H1 (cell line): ENCODE results near the gene CHRM1. TPM values are rescaled to one million over a fixed set of nuclear protein-coding genes. Genes with fewer than 3 reads are reported as not detected.

ENCODE experiments used
- CTCF ChIA-PET: fragments of 300-600 bp; sonication (Branson Sonifier 250); formaldehyde crosslinking; loops from one replicate; lab custom pipeline; 2021; ENCODE audit not compliant: partially characterized antibody; lab: Charles Lee
- POLR2A ChIA-PET: fragments of 300-600 bp; sonication (Branson Sonifier 250); formaldehyde crosslinking; loops from one replicate; lab custom pipeline; 2021; ENCODE audit warnings: inconsistent platforms; ENCODE audit not compliant: partially characterized antibody; lab: Charles Lee
- DNase-seq, 2 experiments: peaks; one replicate each; pipeline versions ENCODE4 v3.0.0 to v3.0.0-alpha.2; 2010 to 2022; ENCODE audit warnings: low spot score in 2 of 2, low read depth in 1 of 2, mixed read lengths in 1 of 2
- FAIRE-seq: peaks from 2 replicates; lab custom pipeline; 2011; peaks lifted over from hg19 to GRCh38; lab: Jason Lieb, UNC
- H2AFZ ChIP-seq: 2 replicates; pipeline ENCODE4 v1.8.1; 2012; ENCODE audit warnings: low read length, inconsistent platforms
- H2AK5ac ChIP-seq: 2 replicates; pipeline ENCODE4 v1.6.1; 2013; ENCODE audit warnings: low read depth, low read length
- H2BK120ac ChIP-seq: replicated peaks from 2 replicates; pipeline ENCODE3; 2013; ENCODE audit warnings: low read depth, low read length, inconsistent platforms
- H2BK12ac ChIP-seq: 2 replicates; pipeline ENCODE4 v1.6.1; 2013; ENCODE audit warnings: low read depth, low read length
- H2BK15ac ChIP-seq: 2 replicates; pipeline ENCODE4 v1.6.1; 2013; ENCODE audit warnings: low read length
- H2BK20ac ChIP-seq: 2 replicates; pipeline ENCODE4 v1.6.1; 2013; ENCODE audit warnings: low read length
- H2BK5ac ChIP-seq: 2 replicates; pipeline ENCODE4 v1.6.1; 2013; ENCODE audit warnings: low read depth, low read length
- H3K14ac ChIP-seq: 2 replicates; pipeline ENCODE4 v1.6.1; 2013; ENCODE audit warnings: inconsistent platforms; ENCODE audit not compliant: insufficient read length
- H3K18ac ChIP-seq: 2 replicates; pipeline ENCODE4 v1.6.1; 2013; ENCODE audit warnings: low read length; ENCODE audit errors: extremely low read depth
- H3K23ac ChIP-seq: 2 replicates; pipeline ENCODE4 v1.6.1; 2013; ENCODE audit warnings: inconsistent platforms; ENCODE audit not compliant: insufficient read length
- H3K23me2 ChIP-seq: 2 replicates; pipeline ENCODE4 v1.6.1; 2013; ENCODE audit warnings: low read depth, low read length
- H3K27ac ChIP-seq: 2 replicates; pipeline ENCODE4 v1.6.1; 2011; ENCODE audit warnings: low read depth, low read length, inconsistent platforms
- H3K27me3 ChIP-seq, 4 experiments: replicated peaks in 1 of 4; 1 replicate in 1 of 4; 2 replicates in 3 of 4; pipeline versions ENCODE4 v1.6.1 to v1.8.1; 2011 to 2013; ENCODE audit warnings: low read length in 3 of 4, mild to moderate bottlenecking in 3 of 4, inconsistent platforms in 2 of 4, mixed read lengths in 2 of 4, moderate library complexity in 1 of 4; ENCODE audit not compliant: control insufficient read depth in 3 of 4, insufficient read depth in 3 of 4; ENCODE audit errors: extremely low read depth in 1 of 4
- H3K36me3 ChIP-seq, 4 experiments: 2 replicates each; pipeline versions ENCODE4 v1.6.1 to v1.8.1; 2011 to 2013; ENCODE audit warnings: mild to moderate bottlenecking in 4 of 4, low read length in 3 of 4, moderate library complexity in 2 of 4, control low read depth in 1 of 4, inconsistent platforms in 1 of 4; ENCODE audit not compliant: insufficient read depth in 4 of 4, control insufficient read depth in 2 of 4
- H3K4ac ChIP-seq: replicated peaks from 2 replicates; pipeline ENCODE3; 2013; ENCODE audit warnings: low read length, low read depth, mixed read lengths, inconsistent platforms; ENCODE audit not compliant: insufficient read length
- H3K4me1 ChIP-seq, 4 experiments: replicated peaks in 1 of 4; 1 replicate in 1 of 4; 2 replicates in 3 of 4; pipeline versions ENCODE4 v1.6.1 to v1.8.1; 2011 to 2013; ENCODE audit warnings: low read length in 3 of 4, inconsistent platforms in 2 of 4, mixed read lengths in 1 of 4; ENCODE audit not compliant: insufficient read depth in 4 of 4, control insufficient read depth in 3 of 4
- H3K4me2 ChIP-seq, 2 experiments: 2 replicates each; pipeline versions ENCODE4 v1.6.1 to v1.8.1; 2011 to 2013; ENCODE audit warnings: low read depth in 2 of 2, low read length in 2 of 2, control low read depth in 1 of 2, inconsistent platforms in 1 of 2, mild to moderate bottlenecking in 1 of 2; ENCODE audit not compliant: insufficient read depth in 1 of 2
- H3K4me3 ChIP-seq, 4 experiments: fragments of 200-600, 300-600 bp in 1 of 4; sonication (generic), shearing (Covaris generic), sonication (Bioruptor Twin) in 1 of 4; 2 replicates each; pipeline versions ENCODE4 v1.5.1 to v1.8.1; 2011 to 2016; ENCODE audit warnings: low read length in 4 of 4, low read depth in 3 of 4, control low read depth in 2 of 4, inconsistent platforms in 2 of 4, mild to moderate bottlenecking in 2 of 4, mixed read lengths in 1 of 4, moderate library complexity in 1 of 4; ENCODE audit not compliant: insufficient read depth in 2 of 4; ENCODE audit errors: extremely low read depth in 1 of 4
- H3K56ac ChIP-seq: replicated peaks from 2 replicates; pipeline ENCODE3; 2013; ENCODE audit warnings: low read depth, mild to moderate bottlenecking, mixed read lengths, low read length, inconsistent platforms; ENCODE audit not compliant: insufficient read length
- H3K79me1 ChIP-seq: 2 replicates; pipeline ENCODE4 v1.6.1; 2013; ENCODE audit warnings: low read depth, low read length, control low read depth
- H3K79me2 ChIP-seq, 2 experiments: 2 replicates each; pipeline versions ENCODE4 v1.6.1 to v1.8.1; 2012 to 2013; ENCODE audit warnings: low read length in 2 of 2, mild to moderate bottlenecking in 2 of 2, inconsistent platforms in 1 of 2; ENCODE audit not compliant: insufficient read depth in 2 of 2, control insufficient read depth in 1 of 2
- H3K9ac ChIP-seq, 4 experiments: replicated peaks in 1 of 4; 1 replicate in 1 of 4; 2 replicates in 3 of 4; pipeline versions ENCODE4 v1.6.1 to v1.8.1; 2011 to 2013; ENCODE audit warnings: low read depth in 3 of 4, low read length in 3 of 4, control low read depth in 2 of 4, mild to moderate bottlenecking in 2 of 4, moderate library complexity in 2 of 4, inconsistent platforms in 1 of 4; ENCODE audit errors: extremely low read depth in 1 of 4
- H3K9me3 ChIP-seq, 2 experiments: 2 replicates each; pipeline versions ENCODE4 v1.6.1 to v1.8.1; 2012 to 2013; ENCODE audit warnings: mild to moderate bottlenecking in 2 of 2, moderate library complexity in 2 of 2, control low read depth in 1 of 2, inconsistent platforms in 1 of 2, low read depth in 1 of 2, low read length in 1 of 2, mixed read lengths in 1 of 2; ENCODE audit not compliant: insufficient read depth in 2 of 2
- H4K20me1 ChIP-seq, 2 experiments: replicated peaks in 1 of 2; 2 replicates each; pipeline versions ENCODE3 to v1.8.1; 2011 to 2013; ENCODE audit warnings: inconsistent platforms in 2 of 2, low read length in 2 of 2, mild to moderate bottlenecking in 1 of 2; ENCODE audit not compliant: insufficient read depth in 2 of 2, control insufficient read depth in 1 of 2
- H4K5ac ChIP-seq: 2 replicates; pipeline ENCODE4 v1.6.1; 2013; ENCODE audit warnings: low read length, low read depth, mixed read lengths, inconsistent platforms; ENCODE audit not compliant: insufficient read length
- H4K8ac ChIP-seq: 2 replicates; pipeline ENCODE4 v1.8.0; 2013; ENCODE audit warnings: mild to moderate bottlenecking, moderate library complexity, low read length, inconsistent platforms; ENCODE audit not compliant: insufficient read depth; ENCODE audit errors: extremely low read depth
- H4K91ac ChIP-seq: replicated peaks from 2 replicates; pipeline ENCODE3; 2013; ENCODE audit warnings: low read length, mixed read lengths, inconsistent platforms; ENCODE audit not compliant: insufficient read length
- WGBS, 2 experiments: shearing (Covaris generic) in 1 of 2; methylation state at CpG; one replicate each; pipeline versions ENCODE4 v1.1.6 to v1.1.7; 2013 to 2015; ENCODE audit warnings: low lambda C conversion rate in 2 of 2, mixed read lengths in 2 of 2, inconsistent platforms in 1 of 2, low coverage in 1 of 2, missing lambda C conversion rate in 1 of 2; ENCODE audit not compliant: insufficient replicate concordance in 2 of 2, insufficient coverage in 1 of 2, insufficient read length in 1 of 2; ENCODE audit errors: extremely low coverage in 1 of 2, missing lambda C conversion rate in 1 of 2; 5-methylcytosine and 5-hydroxymethylcytosine counted together
- polyA plus RNA-seq, 7 experiments: library from polyadenylated mRNA; depleted of rRNA in 3 of 7; stranded (reverse) in 5 of 7; unstranded in 2 of 7; fragments of >200 nt in 5 of 7; fragments of 200-250 nt in 2 of 7; gene quantifications; 1 replicate in 5 of 7; 2 replicates in 1 of 7; 4 replicates in 1 of 7; pipeline versions ENCODE4 v1.2.1 to v1.2.3, GENCODE V29; 2011 to 2013; ENCODE audit warnings: missing spikeins in 2 of 7, mixed read lengths in 2 of 7
- total RNA-seq: library from RNA; stranded (reverse); fragmentation: NEBNext Ultra II Directional; extraction: Animal tissue kit (Norgen Biotek cat#: 25700); gene quantifications from 2 replicates; pipeline ENCODE4 v1.2.1, GENCODE V29; 2021

The CHRM1 gene
- total and polyA plus RNA-seq, 2 of the 8 experiments (the other 6 are each of a cell fraction or from before 2014, with no cell fraction given), result 0.08 TPM; not detected in 1

DNA sequence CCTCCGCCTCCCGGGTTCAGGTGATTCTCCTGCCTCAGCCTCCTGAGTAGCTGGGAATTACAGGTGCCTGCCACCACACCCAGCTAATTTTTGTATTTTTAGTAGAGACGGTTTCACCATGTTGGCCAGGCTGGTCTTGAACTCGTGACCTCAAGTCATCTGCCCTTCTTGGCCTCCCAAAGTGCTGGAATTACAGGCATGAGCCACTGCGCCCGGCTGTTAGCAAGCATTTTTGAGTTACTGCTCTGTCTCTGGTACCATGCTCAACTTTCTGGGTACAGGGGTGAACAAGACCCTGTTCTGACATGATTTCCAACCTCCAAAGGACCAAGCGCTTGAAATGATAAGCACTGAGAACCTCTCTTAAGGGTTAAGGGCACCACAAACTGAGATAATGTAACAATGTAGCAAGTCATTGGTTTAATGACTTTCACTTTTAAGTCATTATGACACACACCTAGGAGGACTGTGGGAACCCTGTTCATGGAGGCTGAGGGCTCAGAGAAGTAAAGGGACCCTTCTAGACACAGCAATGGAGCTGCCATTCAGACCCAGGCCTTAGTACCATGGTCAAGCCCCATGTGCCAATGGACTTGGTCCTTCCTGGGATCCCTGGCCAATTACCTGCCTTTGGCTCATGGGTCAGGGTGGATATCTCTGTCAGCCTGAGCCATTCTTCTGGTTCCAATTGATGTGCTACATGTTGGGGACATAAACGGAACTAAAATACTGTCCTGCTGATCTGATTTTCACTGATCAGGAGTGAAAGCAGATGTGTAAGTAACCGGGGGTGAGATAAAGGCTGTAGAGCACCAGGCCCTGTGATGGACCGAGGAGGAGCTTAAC, 28.9 kb downstream of the CHRM1 start:
- ChIA-PET CTCF (interaction anchor here (0.6 to 1.6 kb wide), 6 partner anchors 8 to 125 kb away, joined by 3 to 5 read pairs (median 3); partner anchors contain the start of gene SLC22A8), POLR2A (interaction anchor here (0.6 to 57.8 kb wide), 9 partner anchors 8 to 1290 kb away, joined by 3 to 2104 read pairs (median 5); partner anchors contain the start of genes CHRM1, NXF1, SLC3A2 and STX5)
- no peak overlapping the region for H4K5ac ChIP-seq
- no peak overlapping the region for H3K4me2 ChIP-seq
- H3K14ac ChIP-seq, result no peak overlapping the region
- no peaks in the 10 kb centered on the region for H3K9me3 ChIP-seq
- FAIRE-seq (no peak), DNase-seq (no peak)
- no peak overlapping the region for H2BK5ac ChIP-seq
- H3K27me3 ChIP-seq, result no peaks in the 10 kb centered on the region
- no peak overlapping the region for H2BK20ac ChIP-seq
- no peak overlapping the region for H4K8ac ChIP-seq
- H3K4me3 ChIP-seq, result no peak overlapping the region
- no peak overlapping the region for H3K4ac ChIP-seq
- no peak overlapping the region for H2AK5ac ChIP-seq
- H3K9ac ChIP-seq, result no peak overlapping the region
- H2BK15ac ChIP-seq, result no peak overlapping the region
- H3K79me2 ChIP-seq, result no peaks in the 10 kb centered on the region
- H2AFZ ChIP-seq, result no peak overlapping the region
- no peak overlapping the region for H3K18ac ChIP-seq
- peaks cover 6 to 7% of the 10 kb centered on the region in 2 experiments for H4K20me1 ChIP-seq
- 0 out of 2 replicates have a peak overlapping the region, but pooled peaks have one; percentile 35 for H2BK12ac ChIP-seq
- H3K79me1 ChIP-seq, result no peaks in the 10 kb centered on the region; the same call in 1 of the 2 replicates
- H3K23me2 ChIP-seq, result no peaks in the 10 kb centered on the region
- 89% methylated on average over 10 of the region's 10 CpGs; no CpG with 5 or more reads in 1 of the 2 experiments for WGBS, 2 experiments
- peaks cover 0 to 4% (median 2%) of the 10 kb centered on the region in 4 experiments; a peak in 1 of 7 replicates for H3K4me1 ChIP-seq
- no peak overlapping the region for H2BK120ac ChIP-seq
- H3K27ac ChIP-seq, result no peak overlapping the region
- peaks cover 16 to 28% (median 23%) of the 10 kb centered on the region in 4 experiments; a peak in 7 of 8 replicates for H3K36me3 ChIP-seq
- H3K56ac ChIP-seq, result no peak overlapping the region
- H4K91ac ChIP-seq, result no peak overlapping the region
- H3K23ac ChIP-seq, result no peak overlapping the region
